Measurements from ENCODE around the gene XPR1. TPM values are rescaled to one million over a fixed set of nuclear protein-coding genes. Genes with fewer than 3 reads are reported as not detected.

The XPR1 gene
- total and polyA plus RNA-seq, 2 of the 8 experiments (the other 6 are each of a cell fraction or from before 2014, with no cell fraction given): 28.6 to 43.9 TPM

DNA sequence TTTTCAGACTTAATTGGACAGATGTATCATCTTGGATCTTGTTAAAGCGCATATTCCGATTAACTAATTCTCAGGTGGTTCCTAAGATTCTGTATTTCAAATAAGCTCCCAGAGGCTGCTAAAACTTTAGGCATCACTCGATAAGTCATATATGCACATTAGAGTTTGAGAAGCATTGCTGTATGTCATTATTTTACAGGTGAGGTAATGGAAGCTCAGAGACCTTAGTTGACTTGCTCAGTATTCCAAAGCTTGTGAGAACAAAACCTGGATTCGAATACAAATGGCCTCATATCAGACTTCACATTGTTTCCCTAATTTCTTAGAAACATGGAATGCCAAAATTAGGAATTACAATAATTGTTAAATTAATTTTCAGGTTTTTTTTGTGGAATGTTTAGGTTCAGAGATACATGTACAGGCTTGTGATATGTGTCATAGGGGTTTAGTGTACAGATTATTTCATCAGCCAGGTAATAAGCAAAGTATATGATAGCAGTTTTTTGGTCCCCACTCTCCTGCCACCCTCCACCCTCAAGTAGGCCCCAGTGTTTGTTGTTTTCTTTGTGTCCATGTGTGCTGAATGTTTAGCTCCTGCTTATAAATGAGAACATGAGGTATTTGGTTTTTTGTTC lies 96.8 kb downstream of the XPR1 start (continued):
- TF ChIP-seq, protein P1, sequence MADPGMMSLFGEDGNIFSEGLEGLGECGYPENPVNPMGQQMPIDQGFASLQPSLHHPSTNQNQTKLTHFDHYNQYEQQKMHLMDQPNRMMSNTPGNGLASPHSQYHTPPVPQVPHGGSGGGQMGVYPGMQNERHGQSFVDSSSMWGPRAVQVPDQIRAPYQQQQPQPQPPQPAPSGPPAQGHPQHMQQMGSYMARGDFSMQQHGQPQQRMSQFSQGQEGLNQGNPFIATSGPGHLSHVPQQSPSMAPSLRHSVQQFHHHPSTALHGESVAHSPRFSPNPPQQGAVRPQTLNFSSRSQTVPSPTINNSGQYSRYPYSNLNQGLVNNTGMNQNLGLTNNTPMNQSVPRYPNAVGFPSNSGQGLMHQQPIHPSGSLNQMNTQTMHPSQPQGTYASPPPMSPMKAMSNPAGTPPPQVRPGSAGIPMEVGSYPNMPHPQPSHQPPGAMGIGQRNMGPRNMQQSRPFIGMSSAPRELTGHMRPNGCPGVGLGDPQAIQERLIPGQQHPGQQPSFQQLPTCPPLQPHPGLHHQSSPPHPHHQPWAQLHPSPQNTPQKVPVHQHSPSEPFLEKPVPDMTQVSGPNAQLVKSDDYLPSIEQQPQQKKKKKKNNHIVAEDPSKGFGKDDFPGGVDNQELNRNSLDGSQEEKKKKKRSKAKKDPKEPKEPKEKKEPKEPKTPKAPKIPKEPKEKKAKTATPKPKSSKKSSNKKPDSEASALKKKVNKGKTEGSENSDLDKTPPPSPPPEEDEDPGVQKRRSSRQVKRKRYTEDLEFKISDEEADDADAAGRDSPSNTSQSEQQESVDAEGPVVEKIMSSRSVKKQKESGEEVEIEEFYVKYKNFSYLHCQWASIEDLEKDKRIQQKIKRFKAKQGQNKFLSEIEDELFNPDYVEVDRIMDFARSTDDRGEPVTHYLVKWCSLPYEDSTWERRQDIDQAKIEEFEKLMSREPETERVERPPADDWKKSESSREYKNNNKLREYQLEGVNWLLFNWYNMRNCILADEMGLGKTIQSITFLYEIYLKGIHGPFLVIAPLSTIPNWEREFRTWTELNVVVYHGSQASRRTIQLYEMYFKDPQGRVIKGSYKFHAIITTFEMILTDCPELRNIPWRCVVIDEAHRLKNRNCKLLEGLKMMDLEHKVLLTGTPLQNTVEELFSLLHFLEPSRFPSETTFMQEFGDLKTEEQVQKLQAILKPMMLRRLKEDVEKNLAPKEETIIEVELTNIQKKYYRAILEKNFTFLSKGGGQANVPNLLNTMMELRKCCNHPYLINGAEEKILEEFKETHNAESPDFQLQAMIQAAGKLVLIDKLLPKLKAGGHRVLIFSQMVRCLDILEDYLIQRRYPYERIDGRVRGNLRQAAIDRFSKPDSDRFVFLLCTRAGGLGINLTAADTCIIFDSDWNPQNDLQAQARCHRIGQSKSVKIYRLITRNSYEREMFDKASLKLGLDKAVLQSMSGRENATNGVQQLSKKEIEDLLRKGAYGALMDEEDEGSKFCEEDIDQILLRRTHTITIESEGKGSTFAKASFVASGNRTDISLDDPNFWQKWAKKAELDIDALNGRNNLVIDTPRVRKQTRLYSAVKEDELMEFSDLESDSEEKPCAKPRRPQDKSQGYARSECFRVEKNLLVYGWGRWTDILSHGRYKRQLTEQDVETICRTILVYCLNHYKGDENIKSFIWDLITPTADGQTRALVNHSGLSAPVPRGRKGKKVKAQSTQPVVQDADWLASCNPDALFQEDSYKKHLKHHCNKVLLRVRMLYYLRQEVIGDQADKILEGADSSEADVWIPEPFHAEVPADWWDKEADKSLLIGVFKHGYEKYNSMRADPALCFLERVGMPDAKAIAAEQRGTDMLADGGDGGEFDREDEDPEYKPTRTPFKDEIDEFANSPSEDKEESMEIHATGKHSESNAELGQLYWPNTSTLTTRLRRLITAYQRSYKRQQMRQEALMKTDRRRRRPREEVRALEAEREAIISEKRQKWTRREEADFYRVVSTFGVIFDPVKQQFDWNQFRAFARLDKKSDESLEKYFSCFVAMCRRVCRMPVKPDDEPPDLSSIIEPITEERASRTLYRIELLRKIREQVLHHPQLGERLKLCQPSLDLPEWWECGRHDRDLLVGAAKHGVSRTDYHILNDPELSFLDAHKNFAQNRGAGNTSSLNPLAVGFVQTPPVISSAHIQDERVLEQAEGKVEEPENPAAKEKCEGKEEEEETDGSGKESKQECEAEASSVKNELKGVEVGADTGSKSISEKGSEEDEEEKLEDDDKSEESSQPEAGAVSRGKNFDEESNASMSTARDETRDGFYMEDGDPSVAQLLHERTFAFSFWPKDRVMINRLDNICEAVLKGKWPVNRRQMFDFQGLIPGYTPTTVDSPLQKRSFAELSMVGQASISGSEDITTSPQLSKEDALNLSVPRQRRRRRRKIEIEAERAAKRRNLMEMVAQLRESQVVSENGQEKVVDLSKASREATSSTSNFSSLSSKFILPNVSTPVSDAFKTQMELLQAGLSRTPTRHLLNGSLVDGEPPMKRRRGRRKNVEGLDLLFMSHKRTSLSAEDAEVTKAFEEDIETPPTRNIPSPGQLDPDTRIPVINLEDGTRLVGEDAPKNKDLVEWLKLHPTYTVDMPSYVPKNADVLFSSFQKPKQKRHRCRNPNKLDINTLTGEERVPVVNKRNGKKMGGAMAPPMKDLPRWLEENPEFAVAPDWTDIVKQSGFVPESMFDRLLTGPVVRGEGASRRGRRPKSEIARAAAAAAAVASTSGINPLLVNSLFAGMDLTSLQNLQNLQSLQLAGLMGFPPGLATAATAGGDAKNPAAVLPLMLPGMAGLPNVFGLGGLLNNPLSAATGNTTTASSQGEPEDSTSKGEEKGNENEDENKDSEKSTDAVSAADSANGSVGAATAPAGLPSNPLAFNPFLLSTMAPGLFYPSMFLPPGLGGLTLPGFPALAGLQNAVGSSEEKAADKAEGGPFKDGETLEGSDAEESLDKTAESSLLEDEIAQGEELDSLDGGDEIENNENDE (IDR thresholded peaks at IDR 0.05; ENCODE audit: insufficient replicate concordance, low read length): no peak
- TF ChIP-seq BACH1 (IDR thresholded peaks at IDR 0.05; ENCODE audit: low read length) (no peak), POLR2AphosphoS5 (IDR thresholded peaks at IDR 0.05; ENCODE audit: low read depth, low read length) (no peak), SIN3A (conservative IDR thresholded peaks at IDR 0.05 in 1 of 2, IDR thresholded peaks at IDR 0.05 in 1 of 2; ENCODE audit: low read depth in 1 of 2, low read length in 2 of 2) (no peak)

Data from H1 (cell line).